Caco-2 (cell line): ENCODE data around the gene SF3B5. TPM values are rescaled to one million over a fixed set of nuclear protein-coding genes. Genes with fewer than 3 reads are reported as not detected.

ENCODE experiments used
- BruUV-seq: library from RNA; stranded (reverse); fragments of 400-500 nt; replicated peaks from 2 replicates; lab custom pipeline; 2021; lab: Mats Ljungman, UMichigan
- CTCF ChIA-PET: fragments of 300-600 bp; sonication (Branson Sonifier 250); formaldehyde crosslinking; loops from one replicate; lab custom pipeline; 2022; ENCODE audit warnings: antibody characterized with exemption; lab: Charles Lee
- POLR2A ChIA-PET: fragments of 300-600 bp; sonication (Branson Sonifier 250); formaldehyde crosslinking; loops from one replicate; lab custom pipeline; 2022; ENCODE audit warnings: antibody characterized with exemption; lab: Charles Lee
- DNase-seq, 2 experiments: peaks; one replicate each; pipeline versions ENCODE4 v3.0.0 to v3.0.0-alpha.2; 2020 to 2022
- H3K27me3 ChIP-seq: replicated peaks from 2 replicates; pipeline ENCODE4 v1.6.0; 2011; ENCODE audit warnings: low read length; ENCODE audit not compliant: control insufficient read depth, insufficient read depth
- H3K36me3 ChIP-seq: 2 replicates; pipeline ENCODE4 v1.5.1; 2011; ENCODE audit warnings: low read length; ENCODE audit not compliant: control insufficient read depth, insufficient read depth
- H3K4me1 ChIP-seq: fragments of 250-450 bp; sonication (Bioruptor Pico); 2 replicates; pipeline ENCODE4 v1.5.1; 2020; ENCODE audit warnings: mild to moderate bottlenecking
- H3K4me3 ChIP-seq: 2 replicates; pipeline ENCODE4 v1.5.1; 2011; ENCODE audit warnings: low read depth, mild to moderate bottlenecking, control low read depth, low read length
- H3K9me3 ChIP-seq: fragments of 250-450 bp; sonication (Bioruptor Pico); 2 replicates; pipeline ENCODE4 v1.5.1; 2020; ENCODE audit warnings: mild to moderate bottlenecking, moderate library complexity
- H3K27ac Mint-ChIP-seq: one replicate; pipeline ENCODE4 v1.8.0; 2022; ENCODE audit warnings: mixed read lengths; ENCODE audit not compliant: unreplicated experiment
- H3K27me3 Mint-ChIP-seq: one replicate; pipeline ENCODE4 v1.8.0; 2022; ENCODE audit warnings: mixed read lengths; ENCODE audit not compliant: insufficient read depth, unreplicated experiment
- H3K36me3 Mint-ChIP-seq: one replicate; pipeline ENCODE4 v1.8.0; 2022; ENCODE audit warnings: mild to moderate bottlenecking, mixed read lengths; ENCODE audit not compliant: insufficient read depth, unreplicated experiment
- H3K4me1 Mint-ChIP-seq: one replicate; pipeline ENCODE4 v1.8.0; 2022; ENCODE audit warnings: low read depth, mixed read lengths; ENCODE audit not compliant: unreplicated experiment
- H3K4me3 Mint-ChIP-seq: one replicate; pipeline ENCODE4 v1.8.0; 2022; ENCODE audit warnings: mild to moderate bottlenecking, moderate library complexity, mixed read lengths; ENCODE audit not compliant: unreplicated experiment
- H3K9me3 Mint-ChIP-seq: one replicate; pipeline ENCODE4 v1.8.0; 2022; ENCODE audit warnings: mixed read lengths; ENCODE audit not compliant: unreplicated experiment
- intact Hi-C: fragments of 100-400 bp; cut with micrococcal nuclease; formaldehyde crosslinking; loops from one replicate; pipeline ENCODE4 v1.10.0; 2022; ENCODE audit not compliant: unreplicated experiment
- total RNA-seq: library from RNA; stranded (reverse); gene quantifications from 2 replicates; pipeline ENCODE4 v1.2.3, GENCODE V29; 2022
- TF ChIP-seq, protein P1 (sequence below), 2 experiments: fragments of 200-600 bp in 1 of 2; IDR thresholded peaks; 1 replicate in 1 of 2; 2 replicates in 1 of 2; pipeline versions ENCODE4 v1.5.1 to v1.8.0; 2011 to 2022; ENCODE audit warnings: antibody characterized with exemption in 1 of 2, control low read depth in 1 of 2, inconsistent platforms in 1 of 2, low read depth in 1 of 2, low read length in 1 of 2, mild to moderate bottlenecking in 1 of 2, moderate library complexity in 1 of 2; ENCODE audit not compliant: insufficient read depth in 1 of 2, severe bottlenecking in 1 of 2, unreplicated experiment in 1 of 2

SF3B5 gene
- total RNA-seq, 1 experiment from 2014 or later: 84.6 TPM

DNA sequence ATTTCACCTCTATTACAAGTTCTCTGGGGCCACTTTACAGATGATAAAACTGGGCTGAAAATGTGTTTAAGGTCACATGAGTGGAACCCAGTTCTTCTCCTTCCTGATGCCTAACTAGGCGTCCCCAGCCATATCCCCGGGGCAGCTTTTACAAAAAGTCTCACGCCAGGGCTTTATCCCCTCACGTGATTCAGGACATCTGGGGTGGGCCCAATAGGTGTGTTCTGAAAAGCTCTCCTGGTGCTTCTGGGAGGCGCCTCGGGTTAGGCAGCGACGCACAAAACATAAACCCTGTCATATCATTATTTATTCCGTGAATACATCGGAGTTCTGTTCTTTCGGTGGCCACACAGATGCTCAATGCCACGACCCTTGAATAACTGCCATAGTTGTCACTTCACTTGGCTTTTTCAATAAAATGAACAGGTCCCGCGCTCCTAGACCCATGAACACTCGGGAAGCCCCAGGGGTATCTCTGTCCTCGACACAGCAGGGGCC, 32.1 kb downstream of the SF3B5 start:
- no peaks in the 10 kb centered on the region for H3K36me3 Mint-ChIP-seq
- H3K4me1 Mint-ChIP-seq: no peaks in the 10 kb centered on the region
- peaks cover 3% of the 10 kb centered on the region; the same call in 1 of the 2 replicates for H3K4me1 ChIP-seq
- H3K36me3 ChIP-seq: no peaks in the 10 kb centered on the region
- peak overlapping the region; percentile 80 for H3K4me3 ChIP-seq
- BruUV-seq: no TSS peak
- H3K27me3 ChIP-seq: no peaks in the 10 kb centered on the region; the same call in 1 of the 2 replicates
- intact Hi-C loops: loop anchor here (5.0 kb wide), 1 partner anchor 121 kb away; no protein-coding TSS in a partner anchor
- DNase-seq: peak in 1 of 2 experiments; percentile 6
- TF ChIP-seq, protein P1, sequence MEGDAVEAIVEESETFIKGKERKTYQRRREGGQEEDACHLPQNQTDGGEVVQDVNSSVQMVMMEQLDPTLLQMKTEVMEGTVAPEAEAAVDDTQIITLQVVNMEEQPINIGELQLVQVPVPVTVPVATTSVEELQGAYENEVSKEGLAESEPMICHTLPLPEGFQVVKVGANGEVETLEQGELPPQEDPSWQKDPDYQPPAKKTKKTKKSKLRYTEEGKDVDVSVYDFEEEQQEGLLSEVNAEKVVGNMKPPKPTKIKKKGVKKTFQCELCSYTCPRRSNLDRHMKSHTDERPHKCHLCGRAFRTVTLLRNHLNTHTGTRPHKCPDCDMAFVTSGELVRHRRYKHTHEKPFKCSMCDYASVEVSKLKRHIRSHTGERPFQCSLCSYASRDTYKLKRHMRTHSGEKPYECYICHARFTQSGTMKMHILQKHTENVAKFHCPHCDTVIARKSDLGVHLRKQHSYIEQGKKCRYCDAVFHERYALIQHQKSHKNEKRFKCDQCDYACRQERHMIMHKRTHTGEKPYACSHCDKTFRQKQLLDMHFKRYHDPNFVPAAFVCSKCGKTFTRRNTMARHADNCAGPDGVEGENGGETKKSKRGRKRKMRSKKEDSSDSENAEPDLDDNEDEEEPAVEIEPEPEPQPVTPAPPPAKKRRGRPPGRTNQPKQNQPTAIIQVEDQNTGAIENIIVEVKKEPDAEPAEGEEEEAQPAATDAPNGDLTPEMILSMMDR (IDR thresholded peaks at IDR 0.05; ENCODE audit: insufficient read depth in 1 of 2, low read depth in 1 of 2, low read length in 1 of 2, severe bottlenecking in 1 of 2, unreplicated experiment in 1 of 2): no peak
- no peaks in the 10 kb centered on the region for H3K9me3 ChIP-seq
- peak overlapping the region; percentile 90 for H3K4me3 Mint-ChIP-seq
- H3K27me3 Mint-ChIP-seq: peaks cover 28% of the 10 kb centered on the region
- H3K9me3 Mint-ChIP-seq: no peaks in the 10 kb centered on the region
- ChIA-PET POLR2A (interaction anchor here (1.0 kb wide), 1 partner anchor 32 kb away, joined by 3 read pairs; the partner anchor contains the start of gene SF3B5), CTCF (interaction anchor here (0.5 to 1.0 kb wide), 2 partner anchors 8 to 153 kb away, joined by 3 read pairs; no protein-coding TSS in a partner anchor)
- H3K27ac Mint-ChIP-seq: no peak overlapping the region

GRCh38 chr6:144062786-144063185, 32.6 kb downstream of the SF3B5 start:
- Mint-ChIP-seq H3K4me1 (no peaks in the 10 kb centered on the region), H3K27me3 (peaks cover 28% of the 10 kb centered on the region), H3K36me3 (no peaks in the 10 kb centered on the region), H3K4me3 (peak overlapping the region; percentile 90), H3K9me3 (no peaks in the 10 kb centered on the region), H3K27ac (no peak overlapping the region)
- no peaks in the 10 kb centered on the region for H3K9me3 ChIP-seq
- H3K4me1 ChIP-seq: peaks cover 3% of the 10 kb centered on the region; the same call in 1 of the 2 replicates
- BruUV-seq: no TSS peak
- TF ChIP-seq, protein P1 (IDR thresholded peaks at IDR 0.05; ENCODE audit: insufficient read depth in 1 of 2, low read depth in 1 of 2, low read length in 1 of 2, severe bottlenecking in 1 of 2, unreplicated experiment in 1 of 2): no peak
- no peak overlapping the region for H3K4me3 ChIP-seq
- ChIA-PET POLR2A (no interaction called here), CTCF (interaction anchor here (0.5 kb wide), 1 partner anchor 8 kb away, joined by 3 read pairs; no protein-coding TSS in a partner anchor)
- intact Hi-C loops: loop anchor here (5.0 kb wide), 1 partner anchor 120 kb away; no protein-coding TSS in a partner anchor
- peaks cover 2% of the 10 kb centered on the region; the same call in 1 of the 2 replicates for H3K27me3 ChIP-seq
- H3K36me3 ChIP-seq: no peaks in the 10 kb centered on the region
- DNase-seq: no peak

DNA sequence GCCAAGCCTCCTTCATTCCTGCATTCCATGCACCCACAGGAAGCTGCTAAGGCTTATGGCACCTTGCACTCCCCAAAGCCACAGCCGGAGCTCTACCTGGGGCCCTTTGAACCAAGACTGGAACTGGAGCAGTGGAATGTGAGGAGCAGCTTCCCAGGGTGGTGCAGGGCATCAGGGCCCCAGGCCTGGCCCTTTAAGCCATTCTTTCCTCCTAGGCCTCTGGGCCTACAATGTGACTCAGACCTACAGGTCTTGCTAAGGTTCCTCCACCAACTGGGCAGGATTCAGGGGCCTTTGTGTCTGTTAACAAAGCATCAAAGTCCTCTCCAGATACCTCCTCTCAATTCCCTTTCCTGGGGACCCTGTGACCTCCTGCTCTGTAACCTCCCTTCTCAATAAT, 36.2 kb downstream of the SF3B5 start:
- H3K9me3 Mint-ChIP-seq: no peaks in the 10 kb centered on the region
- POLR2A ChIA-PET: no interaction called here

More for the DNA sequence above, 36.2 kb downstream of the SF3B5 start:
- H3K4me1 ChIP-seq: no peaks in the 10 kb centered on the region; the same call in 1 of the 2 replicates
- DNase-seq: no peak
- H3K4me3 ChIP-seq: no peak overlapping the region
- Mint-ChIP-seq H3K36me3 (no peaks in the 10 kb centered on the region), H3K27me3 (peaks cover 24% of the 10 kb centered on the region), H3K27ac (no peak overlapping the region), H3K4me3 (no peak overlapping the region), H3K4me1 (no peaks in the 10 kb centered on the region)
- no peaks in the 10 kb centered on the region for H3K9me3 ChIP-seq
- no TSS peak for BruUV-seq
- TF ChIP-seq, protein P1 (IDR thresholded peaks at IDR 0.05; ENCODE audit: insufficient read depth in 1 of 2, low read depth in 1 of 2, low read length in 1 of 2, severe bottlenecking in 1 of 2, unreplicated experiment in 1 of 2): no peak
- CTCF ChIA-PET: no interaction called here
- no peaks in the 10 kb centered on the region for H3K36me3 ChIP-seq
- H3K27me3 ChIP-seq: peaks cover 2% of the 10 kb centered on the region; the same call in 1 of the 2 replicates
- intact Hi-C loops: no loop called here
